GM12875 (cell line): ENCODE measurements around the gene POLR2C.

ENCODE experiments used
- H3K4me3 ChIP-seq: one replicate; pipeline ENCODE4 v1.5.1; 2011; ENCODE audit warnings: low read depth, low read length, control low read depth
- TF ChIP-seq, protein P1 (sequence below): IDR thresholded peaks from 2 replicates; pipeline ENCODE4 v1.5.1; 2011; ENCODE audit warnings: low read depth, mild to moderate bottlenecking, control low read depth, inconsistent platforms, low read length, moderate library complexity, borderline replicate concordance; ENCODE audit not compliant: insufficient read depth

POLR2C gene

DNA sequence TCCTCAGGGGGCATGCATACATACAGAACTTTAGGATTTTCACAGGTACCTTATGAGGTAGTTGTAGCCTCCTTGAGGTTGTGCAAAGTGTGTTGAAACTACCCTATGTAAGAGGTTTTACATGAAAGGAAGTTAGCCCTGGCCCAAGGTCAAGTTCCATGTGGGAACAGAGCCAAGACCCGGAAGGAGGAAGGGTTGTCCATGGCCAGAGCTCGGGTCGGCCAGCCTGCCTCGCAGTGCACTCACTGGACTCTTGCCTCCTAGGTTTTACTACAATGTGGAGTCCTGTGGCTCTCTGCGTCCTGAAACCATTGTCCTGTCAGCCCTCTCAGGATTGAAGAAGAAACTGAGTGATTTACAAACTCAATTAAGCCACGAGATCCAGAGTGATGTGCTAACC lies 8.2 kb downstream of the POLR2C start:
- H3K4me3 ChIP-seq = no peak overlapping the region

GRCh38 chr16:57471209-57471608 lies 8.7 kb downstream of the POLR2C start:
- TF ChIP-seq, protein P1, sequence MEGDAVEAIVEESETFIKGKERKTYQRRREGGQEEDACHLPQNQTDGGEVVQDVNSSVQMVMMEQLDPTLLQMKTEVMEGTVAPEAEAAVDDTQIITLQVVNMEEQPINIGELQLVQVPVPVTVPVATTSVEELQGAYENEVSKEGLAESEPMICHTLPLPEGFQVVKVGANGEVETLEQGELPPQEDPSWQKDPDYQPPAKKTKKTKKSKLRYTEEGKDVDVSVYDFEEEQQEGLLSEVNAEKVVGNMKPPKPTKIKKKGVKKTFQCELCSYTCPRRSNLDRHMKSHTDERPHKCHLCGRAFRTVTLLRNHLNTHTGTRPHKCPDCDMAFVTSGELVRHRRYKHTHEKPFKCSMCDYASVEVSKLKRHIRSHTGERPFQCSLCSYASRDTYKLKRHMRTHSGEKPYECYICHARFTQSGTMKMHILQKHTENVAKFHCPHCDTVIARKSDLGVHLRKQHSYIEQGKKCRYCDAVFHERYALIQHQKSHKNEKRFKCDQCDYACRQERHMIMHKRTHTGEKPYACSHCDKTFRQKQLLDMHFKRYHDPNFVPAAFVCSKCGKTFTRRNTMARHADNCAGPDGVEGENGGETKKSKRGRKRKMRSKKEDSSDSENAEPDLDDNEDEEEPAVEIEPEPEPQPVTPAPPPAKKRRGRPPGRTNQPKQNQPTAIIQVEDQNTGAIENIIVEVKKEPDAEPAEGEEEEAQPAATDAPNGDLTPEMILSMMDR = no peak
- no peak overlapping the region for H3K4me3 ChIP-seq

More for the DNA sequence above, 8.2 kb downstream of the POLR2C start:
- TF ChIP-seq, protein P1 = no peak

DNA sequence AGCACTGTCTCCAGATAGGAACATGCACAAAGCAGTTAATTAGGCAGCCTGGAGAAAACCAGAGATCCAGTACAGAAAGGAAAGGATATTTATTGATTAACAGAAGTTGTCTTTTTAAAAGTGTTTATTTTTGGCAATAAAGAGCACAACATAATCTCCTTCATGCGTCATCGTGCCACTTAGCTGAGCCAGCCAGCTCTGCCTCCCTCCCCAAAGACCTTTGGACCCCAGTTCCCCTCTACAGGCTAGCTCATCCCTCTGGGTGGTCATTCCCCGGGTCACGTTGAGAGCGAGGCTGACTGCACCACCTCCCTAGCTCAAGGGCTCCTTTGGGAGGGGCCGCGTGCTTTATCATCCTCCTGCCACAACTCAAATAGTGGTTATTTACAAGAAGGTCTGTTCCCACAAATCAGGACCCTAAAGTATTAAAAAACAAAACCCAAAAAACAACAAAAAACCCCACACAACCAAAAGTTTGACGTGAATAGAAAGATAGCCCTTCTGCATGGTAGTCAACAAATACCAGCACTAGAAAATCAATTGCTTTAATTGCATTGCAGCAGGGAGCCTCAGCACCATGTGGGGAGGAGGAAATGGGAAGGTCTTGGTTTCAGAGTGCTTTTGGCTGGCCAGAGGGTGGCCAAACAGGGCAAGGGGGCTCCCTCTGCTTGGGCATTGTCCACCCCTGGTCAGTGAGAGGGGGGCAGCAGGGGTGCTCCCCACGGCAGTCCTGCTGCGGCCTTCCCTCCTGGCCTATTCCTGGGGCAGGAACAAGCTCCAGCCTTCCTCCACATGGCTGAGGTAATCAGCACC lies 9.6 kb downstream of the POLR2C start:
- TF ChIP-seq, protein P1 = no peak

DNA sequence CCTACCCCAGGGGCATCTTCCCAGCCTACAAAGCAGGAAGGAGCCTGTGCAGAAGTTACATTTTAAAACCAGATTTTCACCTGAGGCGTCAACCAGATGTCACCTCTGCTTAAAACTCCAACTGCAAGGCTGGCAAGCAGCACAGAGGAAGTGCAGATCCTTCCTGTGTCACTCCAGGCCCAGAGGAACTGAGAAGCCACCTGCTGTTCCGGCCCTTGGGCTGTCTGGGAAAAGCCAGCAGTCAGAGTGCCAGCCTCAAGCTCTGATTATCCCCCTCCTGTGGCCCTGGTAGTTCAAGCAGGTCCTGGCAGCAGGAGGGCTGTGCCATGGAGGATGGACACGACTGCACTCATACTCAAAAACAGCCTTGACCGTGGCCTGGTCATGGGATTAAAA lies 10.2 kb downstream of the POLR2C start:
- H3K4me3 ChIP-seq = no peak overlapping the region
- TF ChIP-seq, protein P1 = no peak

More for the DNA sequence above, 9.6 kb downstream of the POLR2C start:
- H3K4me3 ChIP-seq = no peak overlapping the region

- TF ChIP-seq, protein P1 = no peak
Measured at GRCh38 chr16:57473176-57473840, 10.8 kb downstream of the POLR2C start.

GRCh38 chr16:57473906-57474305 lies 11.4 kb downstream of the POLR2C start:
- H3K4me3 ChIP-seq = no peak overlapping the region
- TF ChIP-seq, protein P1 = no peak

More at GRCh38 chr16:57473176-57473840, 10.8 kb downstream of the POLR2C start:
- no peak overlapping the region for H3K4me3 ChIP-seq
